SK-N-DZ (cell line): ENCODE results near the gene TMEM134.
A peak's percentile ranks its signal among the peaks of the same experiment; 100 is the strongest.

ENCODE experiments used
- DNase-seq: peaks from one replicate; pipeline ENCODE4 v3.0.0-alpha.2; 2015; ENCODE audit warnings: low spot score
- small RNA-seq, 2 experiments: library from RNA; depleted of rRNA; stranded (forward); fragments of <200 nt; gene quantifications; one replicate each; pipeline ENCODE3, GENCODE V24; 2014

TMEM134 gene

GRCh38 chr11:67422891-67423290 lies 46.2 kb downstream of the TMEM134 start:
- DNase-seq, result no peak

GRCh38 chr11:67421430-67422031 lies 47.5 kb downstream of the TMEM134 start:
- DNase-seq, result no peak

- DNase-seq, result peak; percentile 89
Measured at GRCh38 chr11:67420646-67421429, 48.2 kb downstream of the TMEM134 start.

- DNase-seq, result no peak
Measured at GRCh38 chr11:67420147-67420645, 48.9 kb downstream of the TMEM134 start.

GRCh38 chr11:67419325-67420049 lies 49.6 kb downstream of the TMEM134 start:
- DNase-seq, result no peak

GRCh38 chr11:67418476-67419281 lies 50.4 kb downstream of the TMEM134 start:
- no peak for DNase-seq

GRCh38 chr11:67417425-67417824 lies 51.6 kb downstream of the TMEM134 start:
- no peak for DNase-seq

GRCh38 chr11:67416416-67417335 lies 52.4 kb downstream of the TMEM134 start:
- DNase-seq, result no peak

- DNase-seq, result no peak
Measured at GRCh38 chr11:67415501-67416304, 53.3 kb downstream of the TMEM134 start, which contains the start of gene CARNS1. Gene CARNS1, plus strand, starts transcription at chr11:67415678. Its CDS starts 522 bp downstream, at chr11:67416200.

- DNase-seq, result no peak
Measured at GRCh38 chr11:67413266-67413849, 55.7 kb downstream of the TMEM134 start.

- no peak for DNase-seq
Measured at GRCh38 chr11:67412495-67413179, 56.4 kb downstream of the TMEM134 start.

GRCh38 chr11:67411785-67412152 lies 57.3 kb downstream of the TMEM134 start:
- DNase-seq, result no peak

Small RNA genes within 50 kb of the gene (small RNA-seq; reads per million reads assigned to genes)
- 0 reads per million in 2 experiments for gene MIR6752
